ENCODE results near the gene RBM6. TPM values are rescaled to one million over a fixed set of nuclear protein-coding genes. Genes with fewer than 3 reads are reported as not detected.

Gene RBM6
- polyA plus RNA-seq, 1 of the 3 experiments (the other 2 are of a cell fraction), result 67.4 TPM

- peaks cover 25% of the 10 kb centered on the region for H4K20me1 ChIP-seq (ENCODE audit: insufficient read depth)
- CTCF ChIA-PET, result interaction anchor here (0.7 to 1.9 kb wide), 7 partner anchors 12 to 286 kb away, joined by 3 to 12 read pairs (median 4); partner anchors contain the start of gene INKA1
- DNase-seq, result peak; percentile 98
- 1% methylated on average over 15 of the region's 61 CpGs for WGBS (ENCODE audit: low lambda C conversion rate)
- POLR2A ChIA-PET, result interaction anchor here (1.0 to 1.2 kb wide), 2 partner anchors 13 to 62 kb away, joined by 3 read pairs; no protein-coding TSS in a partner anchor
- peaks cover 8 to 9% of the 10 kb centered on the region in 2 experiments; a peak in 2 of 4 replicates for H3K4me1 ChIP-seq (ENCODE audit: control insufficient read depth in 1 of 2, insufficient read depth in 2 of 2, low read depth in 1 of 2, low read length in 1 of 2)
- peak within 1 kb of the TSS; percentile 77 for H3K4me2 ChIP-seq
- peaks cover 31 to 36% of the 10 kb centered on the region in 2 experiments for H3K36me3 ChIP-seq (replicated peaks in 1 of 2; ENCODE audit: control insufficient read depth in 1 of 2, insufficient read depth in 2 of 2, low read length in 1 of 2)
- no peaks in the 10 kb centered on the region for H3K9me2 ChIP-seq
- peak within 1 kb of the TSS; percentile 85 to 99 for H3K4me3 ChIP-seq (ENCODE audit: low read depth in 2 of 2, low read length in 1 of 2)
- H2AFZ ChIP-seq (ENCODE audit: low read depth), result peak within 1 kb of the TSS; percentile 92
- H3K79me2 ChIP-seq (ENCODE audit: insufficient read depth), result peaks cover 55% of the 10 kb centered on the region
- no peaks in the 10 kb centered on the region for H3K9me3 ChIP-seq
- H3K27ac ChIP-seq (ENCODE audit: low read depth in 2 of 2, low read length in 1 of 2), result peak within 1 kb of the TSS; percentile 83 to 94
- peak within 1 kb of the TSS; percentile 99 for H3K9ac ChIP-seq
- no peaks in the 10 kb centered on the region for H3K27me3 ChIP-seq (ENCODE audit: insufficient read depth)
- H3F3A ChIP-seq (replicated peaks; ENCODE audit: insufficient read depth), result peaks cover 19% of the 10 kb centered on the region
- TF ChIP-seq GATA2 (CRISPR knock-in tag; IDR thresholded peaks at IDR 0.05), result no peak
- no peak for TF ChIP-seq EZH2phosphoT487 (IDR thresholded peaks at IDR 0.05; ENCODE audit: borderline replicate concordance, low read depth)
- TF ChIP-seq NRF1 (IDR thresholded peaks at IDR 0.05; ENCODE audit: low read depth, low read length), result no peak
- peak; percentile 76 for TF ChIP-seq MXI1 (IDR thresholded peaks at IDR 0.05; ENCODE audit: low read depth, low read length)
- TF ChIP-seq CTCF (IDR thresholded peaks at IDR 0.05), result no peak
- no peak for TF ChIP-seq IRF3 (IDR thresholded peaks at IDR 0.05; ENCODE audit: low read depth, low read length)
- no peak for TF ChIP-seq GABPA (IDR thresholded peaks at IDR 0.05; ENCODE audit: low read depth)
- 0 out of 2 replicates have a peak, but pooled peaks have one; percentile 20 for TF ChIP-seq REST (IDR thresholded peaks at IDR 0.05; ENCODE audit: low read depth, low read length)
- TF ChIP-seq TAF1 (IDR thresholded peaks at IDR 0.05; ENCODE audit: borderline replicate concordance, low read depth, low read length), result peak; percentile 82
- no peak for TF ChIP-seq JUND (IDR thresholded peaks at IDR 0.05)
- TF ChIP-seq YY1 (IDR thresholded peaks at IDR 0.05; ENCODE audit: low read depth), result peak; percentile 94
- no peak for TF ChIP-seq ZBTB33 (IDR thresholded peaks at IDR 0.05; ENCODE audit: borderline replicate concordance, low read depth)
- TF ChIP-seq CHD2 (IDR thresholded peaks at IDR 0.05; ENCODE audit: low read length, partially characterized antibody), result peak; percentile 88
- no peak for TF ChIP-seq FOXM1 (IDR thresholded peaks at IDR 0.05; ENCODE audit: low read depth)
- TF ChIP-seq TEAD4 (IDR thresholded peaks at IDR 0.05; ENCODE audit: borderline replicate concordance, insufficient read depth), result no peak
- TF ChIP-seq EP300 (IDR thresholded peaks at IDR 0.05; ENCODE audit: borderline replicate concordance in 1 of 2, low read depth in 1 of 2, low read length in 1 of 2), result no peak
- TF ChIP-seq PBX3 (IDR thresholded peaks at IDR 0.05), result peak; percentile 51
- no peak for TF ChIP-seq RXRA (IDR thresholded peaks at IDR 0.05; ENCODE audit: borderline replicate concordance, low read depth)
- TF ChIP-seq MEF2A (IDR thresholded peaks at IDR 0.05; ENCODE audit: borderline replicate concordance, low read depth), result no peak
- 0 out of 2 replicates have a peak, but pooled peaks have one; percentile 16 for TF ChIP-seq RCOR1 (IDR thresholded peaks at IDR 0.05; ENCODE audit: low read length)
- TF ChIP-seq TCF12 (IDR thresholded peaks at IDR 0.05), result no peak
- TF ChIP-seq SMC3 (IDR thresholded peaks at IDR 0.05; ENCODE audit: low read depth, low read length), result no peak
These were observed 149.0 kb downstream of the RBM6 start, which contains the start of gene RBM5 for GRCh38 chr3:50088725-50089608. TSS of gene RBM5 (plus strand) at chr3:50088919. CDS start at chr3:50090435, 1,516 bp downstream.
